Non-pigmented ciliary epithelial cell (primary cell): ENCODE measurements around the gene ZBTB4.

Source experiments
- DNase-seq: peaks from one replicate; pipeline ENCODE4 v3.0.0-alpha.2; 2010; ENCODE audit warnings: low read depth

ZBTB4 gene

DNA sequence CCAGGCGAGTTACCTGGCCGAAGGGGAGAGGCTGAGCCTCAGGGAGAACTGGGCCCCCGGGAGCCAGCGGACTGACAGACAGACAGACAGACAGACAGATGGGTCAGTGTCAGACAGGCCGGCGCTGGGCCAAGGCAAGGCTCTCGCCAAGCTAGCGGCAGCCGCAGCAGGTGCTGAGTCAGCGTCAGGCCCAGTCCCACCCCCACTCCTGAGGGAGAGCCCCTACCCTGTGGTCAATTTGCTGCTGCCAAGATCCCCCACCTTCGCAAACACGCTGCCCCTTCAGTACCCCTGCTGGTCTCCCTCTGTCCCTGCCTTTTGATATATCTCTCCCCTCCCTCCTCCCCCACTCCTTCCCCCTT, 38.6 kb downstream of the ZBTB4 start:
- DNase-seq, result no peak

GRCh38 chr17:7440113-7440833, 39.2 kb downstream of the ZBTB4 start:
- no peak for DNase-seq

DNA sequence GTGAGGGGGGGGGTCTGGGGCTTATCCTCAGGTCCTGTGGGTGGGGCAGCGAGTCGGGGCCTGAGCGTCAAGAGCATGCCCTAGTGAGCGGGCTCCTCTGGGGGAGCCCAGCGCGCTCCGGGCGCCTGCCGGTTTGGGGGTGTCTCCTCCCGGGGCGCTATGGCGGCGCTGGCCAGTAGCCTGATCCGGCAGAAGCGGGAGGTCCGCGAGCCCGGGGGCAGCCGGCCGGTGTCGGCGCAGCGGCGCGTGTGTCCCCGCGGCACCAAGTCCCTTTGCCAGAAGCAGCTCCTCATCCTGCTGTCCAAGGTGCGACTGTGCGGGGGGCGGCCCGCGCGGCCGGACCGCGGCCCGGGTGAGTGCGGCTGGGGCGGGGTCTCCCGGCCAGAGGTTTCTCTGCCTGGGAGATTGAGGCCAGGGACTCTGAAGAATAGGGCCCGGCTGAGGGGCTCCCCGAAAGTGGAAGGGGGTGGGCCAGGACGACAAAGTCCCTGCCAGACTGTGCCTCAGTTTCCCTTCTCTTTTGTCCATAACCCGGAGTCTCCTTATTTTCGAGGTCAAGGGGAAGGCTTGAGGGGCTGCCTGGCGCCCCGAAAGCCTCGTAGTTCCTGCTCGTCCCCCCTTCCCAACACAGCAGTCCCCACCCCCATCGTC, 39.8 kb downstream of the ZBTB4 start, which contains the start of gene FGF11:
FGF11 (plus strand) TSS at position 51 of the 651 bp plus-strand sequence; CDS start at position 160, 109 bp downstream.
- no peak for DNase-seq

- no peak for DNase-seq
These were observed 40.6 kb downstream of the ZBTB4 start for GRCh38 chr17:7438656-7439460.

GRCh38 chr17:7437950-7438614, 41.3 kb downstream of the ZBTB4 start:
- DNase-seq, result no peak

DNA sequence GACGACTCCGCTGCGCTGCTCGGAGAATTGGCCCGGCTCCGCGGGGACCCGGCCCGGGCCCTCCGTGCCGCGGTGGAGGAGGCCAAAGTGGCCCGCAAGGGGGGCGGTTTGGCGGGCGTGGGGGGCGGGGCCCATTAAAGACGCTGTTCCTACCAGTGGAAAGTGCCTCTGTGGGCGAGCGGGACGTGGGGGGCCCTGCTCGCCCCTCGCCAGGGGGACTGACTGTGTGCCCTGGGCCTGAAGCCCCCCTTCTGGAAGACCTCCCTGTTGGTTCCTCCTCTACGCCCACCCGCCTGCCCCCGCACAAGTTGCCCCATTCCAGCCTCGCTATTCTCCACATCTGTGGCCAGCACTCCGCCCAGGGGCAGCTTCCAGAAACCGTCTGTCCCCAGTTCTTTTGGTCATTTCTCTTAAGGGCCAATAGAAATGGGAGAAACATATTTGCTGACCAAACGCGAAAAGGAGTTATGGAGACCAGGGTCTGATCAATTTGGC, 42.0 kb downstream of the ZBTB4 start:
- DNase-seq, result no peak

- no peak for DNase-seq
These were observed 42.7 kb downstream of the ZBTB4 start for GRCh38 chr17:7436556-7437368.

- DNase-seq, result no peak
These were observed 43.5 kb downstream of the ZBTB4 start for GRCh38 chr17:7435676-7436555.

DNA sequence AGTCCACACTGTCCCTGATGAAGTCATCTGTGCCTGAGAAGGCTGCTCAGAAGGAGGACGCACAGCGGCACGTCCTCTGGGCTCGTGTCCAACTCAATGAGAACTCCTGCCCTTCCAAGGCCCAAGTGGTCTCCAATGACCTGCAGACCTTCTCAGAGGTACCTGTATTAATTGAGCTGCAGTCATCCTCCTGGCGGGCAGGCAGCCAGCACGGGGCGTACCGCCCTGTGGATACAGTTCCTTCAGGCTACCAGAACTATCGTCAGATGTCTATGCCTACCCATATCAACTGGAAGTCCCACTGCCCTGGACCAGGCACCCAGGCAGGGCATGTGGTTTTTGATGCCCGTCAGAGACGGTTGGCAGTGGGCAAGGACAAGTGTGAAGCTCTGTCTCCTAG, 47.1 kb downstream of the ZBTB4 start:
- DNase-seq, result no peak

DNA sequence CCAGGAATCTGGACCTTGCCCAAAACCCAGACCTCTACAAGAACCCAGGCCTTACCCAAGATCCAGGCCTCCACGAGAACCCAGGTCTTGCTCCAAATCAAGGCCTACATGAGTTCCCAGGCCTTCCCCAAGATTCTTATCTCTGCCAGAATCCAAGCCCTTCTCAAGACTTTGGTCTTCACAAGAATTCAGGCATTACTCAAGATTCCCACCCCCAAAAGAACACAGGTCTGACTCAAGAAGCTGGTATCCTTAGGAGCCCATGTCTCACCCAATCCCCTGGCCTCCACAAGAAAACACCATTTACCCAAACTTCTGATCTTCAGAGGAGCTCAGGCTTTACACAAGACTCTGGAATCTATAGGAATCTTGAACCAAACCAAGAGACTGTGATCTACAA, 48.2 kb downstream of the ZBTB4 start:
- no peak for DNase-seq

GRCh38 chr17:7429722-7430121, 49.7 kb downstream of the ZBTB4 start:
- no peak for DNase-seq

GRCh38 chr17:7428557-7428956, 50.9 kb downstream of the ZBTB4 start, which contains the start of gene SPEM3:
SPEM3 (plus strand) TSS chr17:7428857; CDS start chr17:7428903, 46 bp downstream.
- no peak for DNase-seq

DNA sequence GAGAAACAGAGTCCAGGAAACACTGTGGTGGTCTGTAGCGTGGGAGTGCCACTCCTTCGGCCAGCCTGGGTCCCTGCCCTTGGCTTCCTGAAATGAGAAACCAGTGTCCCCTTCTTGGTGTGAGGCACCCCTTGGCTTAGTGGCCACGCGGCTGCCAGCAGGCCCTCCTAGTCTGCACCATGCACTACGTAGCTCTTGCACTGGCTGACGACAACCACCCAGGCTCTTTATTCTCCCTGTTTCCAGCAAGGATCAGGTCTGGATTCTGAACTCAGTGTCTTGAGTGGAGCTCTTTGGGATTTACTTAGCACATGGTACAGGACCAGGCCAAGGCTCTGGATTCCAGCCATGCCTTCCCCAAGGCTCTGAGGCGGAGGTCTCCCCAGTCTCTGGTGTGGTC, 51.9 kb downstream of the ZBTB4 start:
- DNase-seq, result no peak

DNA sequence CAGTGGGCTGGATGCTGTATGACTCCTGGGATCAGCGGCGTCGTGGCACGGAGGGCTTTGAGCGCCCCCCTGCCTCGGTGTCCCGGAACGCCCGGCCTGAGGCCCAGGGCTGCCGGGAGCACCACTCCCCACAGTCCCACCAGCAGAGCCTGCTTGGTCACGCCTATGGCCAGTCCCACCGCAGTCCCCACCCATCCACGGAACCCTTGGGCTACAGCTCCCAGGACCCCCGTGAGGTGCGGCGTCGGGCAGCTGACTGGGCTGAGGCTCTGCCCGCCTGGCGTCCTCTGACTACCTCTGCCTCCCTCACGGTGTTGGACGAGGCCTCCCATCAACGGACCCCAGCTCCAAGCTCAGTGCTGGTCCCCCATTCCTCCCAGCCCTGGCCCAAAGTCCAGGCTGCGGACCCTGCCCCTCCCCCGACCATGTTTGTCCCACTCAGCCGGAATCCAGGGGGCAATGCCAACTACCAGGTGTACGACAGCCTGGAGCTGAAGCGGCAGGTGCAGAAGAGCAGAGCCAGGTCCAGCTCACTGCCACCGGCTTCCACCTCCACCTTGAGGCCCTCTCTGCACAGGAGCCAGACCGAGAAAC, 52.4 kb downstream of the ZBTB4 start:
- no peak for DNase-seq

GRCh38 chr17:7426203-7426863, 53.1 kb downstream of the ZBTB4 start:
- DNase-seq, result no peak

DNA sequence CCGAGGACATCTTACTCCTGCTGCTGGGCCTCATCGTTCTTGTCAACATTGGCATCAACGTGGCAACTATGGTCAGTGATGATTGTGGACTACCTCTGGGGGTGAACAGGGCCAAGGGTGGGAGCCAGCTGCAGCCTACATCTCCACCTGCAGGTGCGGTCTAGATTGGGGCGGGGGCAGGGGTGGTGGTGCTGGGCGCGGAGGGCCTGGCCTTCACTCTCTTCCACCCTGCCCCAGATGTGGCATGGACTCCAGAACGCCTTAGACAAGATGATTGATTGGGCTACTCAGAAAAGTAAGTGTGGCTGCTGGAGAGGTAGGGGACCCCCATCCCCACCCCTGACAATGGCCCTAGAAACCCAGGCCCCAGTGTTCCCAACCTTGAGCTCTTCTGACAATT, 53.7 kb downstream of the ZBTB4 start:
- DNase-seq, result no peak

GRCh38 chr17:7425316-7425715, 54.1 kb downstream of the ZBTB4 start, which contains the start of gene SPEM2:
SPEM2 (plus strand) TSS chr17:7425616; CDS start chr17:7425689, 73 bp downstream.
- no peak for DNase-seq

GRCh38 chr17:7423679-7424078, 55.8 kb downstream of the ZBTB4 start:
- DNase-seq, result no peak

DNA sequence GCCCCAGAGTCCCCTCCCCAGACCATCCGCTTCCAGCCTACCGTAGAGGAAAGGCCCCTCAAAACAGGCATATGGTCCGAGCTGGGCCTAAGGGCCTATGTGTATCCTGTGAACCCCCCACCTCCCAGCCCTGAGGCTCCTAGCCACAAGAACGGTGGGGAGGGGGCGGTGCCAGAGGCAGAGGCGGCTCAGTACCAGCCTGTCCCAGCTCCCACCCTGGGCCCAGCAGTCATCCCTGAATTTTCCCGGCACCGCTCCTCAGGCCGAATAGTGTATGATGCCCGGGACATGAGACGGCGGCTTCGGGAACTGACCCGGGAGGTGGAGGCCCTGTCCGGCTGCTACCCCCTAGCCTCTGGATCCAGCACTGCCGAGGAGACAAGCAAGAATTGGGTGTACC, 58.2 kb downstream of the ZBTB4 start:
- DNase-seq, result no peak
